Measurements from ENCODE around the gene HHATL.
A peak's percentile ranks its signal among the peaks of the same experiment; 100 is the strongest.

Gene HHATL

GRCh38 chr3:42664438-42664803, 38.2 kb downstream of the HHATL start:
- DNase-seq (ENCODE audit: low spot score), result no peak

DNA sequence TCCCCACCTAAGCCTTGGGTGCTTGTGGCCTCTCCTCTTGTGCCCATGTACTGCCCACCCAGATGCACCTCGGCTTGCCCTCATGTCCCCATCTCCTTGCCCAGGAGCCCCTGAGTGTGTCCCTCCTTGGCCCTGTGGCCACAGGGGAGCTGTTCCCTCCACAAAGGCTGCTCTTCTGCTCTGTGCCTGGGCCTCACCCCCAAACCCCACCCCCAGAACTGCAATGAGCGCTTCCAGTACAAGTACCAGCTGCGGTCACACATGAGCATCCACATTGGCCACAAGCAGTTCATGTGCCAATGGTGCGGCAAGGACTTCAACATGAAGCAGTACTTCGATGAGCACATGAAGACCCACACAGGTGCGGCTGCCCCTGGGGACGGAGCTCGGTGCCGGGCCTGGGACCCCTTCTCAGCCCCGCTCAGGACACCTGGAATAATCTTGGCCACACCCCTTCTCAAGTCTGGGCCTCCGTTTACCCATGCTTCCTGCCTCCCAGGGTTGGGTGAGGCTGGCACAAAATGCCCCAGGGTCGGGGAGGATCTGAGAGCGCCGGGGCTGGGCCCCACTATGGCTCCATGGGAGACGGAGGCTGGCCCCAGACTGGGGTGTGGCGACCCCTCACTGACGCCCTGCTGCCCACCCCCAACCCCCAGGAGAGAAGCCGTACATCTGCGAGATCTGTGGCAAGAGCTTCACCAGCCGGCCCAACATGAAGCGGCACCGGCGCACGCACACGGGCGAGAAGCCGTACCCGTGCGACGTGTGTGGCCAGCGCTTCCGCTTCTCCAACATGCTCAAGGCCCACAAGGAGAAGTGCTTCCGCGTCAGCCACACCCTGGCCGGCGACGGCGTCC, 38.8 kb downstream of the HHATL start:
- no peak for DNase-seq (ENCODE audit: low spot score)

DNA sequence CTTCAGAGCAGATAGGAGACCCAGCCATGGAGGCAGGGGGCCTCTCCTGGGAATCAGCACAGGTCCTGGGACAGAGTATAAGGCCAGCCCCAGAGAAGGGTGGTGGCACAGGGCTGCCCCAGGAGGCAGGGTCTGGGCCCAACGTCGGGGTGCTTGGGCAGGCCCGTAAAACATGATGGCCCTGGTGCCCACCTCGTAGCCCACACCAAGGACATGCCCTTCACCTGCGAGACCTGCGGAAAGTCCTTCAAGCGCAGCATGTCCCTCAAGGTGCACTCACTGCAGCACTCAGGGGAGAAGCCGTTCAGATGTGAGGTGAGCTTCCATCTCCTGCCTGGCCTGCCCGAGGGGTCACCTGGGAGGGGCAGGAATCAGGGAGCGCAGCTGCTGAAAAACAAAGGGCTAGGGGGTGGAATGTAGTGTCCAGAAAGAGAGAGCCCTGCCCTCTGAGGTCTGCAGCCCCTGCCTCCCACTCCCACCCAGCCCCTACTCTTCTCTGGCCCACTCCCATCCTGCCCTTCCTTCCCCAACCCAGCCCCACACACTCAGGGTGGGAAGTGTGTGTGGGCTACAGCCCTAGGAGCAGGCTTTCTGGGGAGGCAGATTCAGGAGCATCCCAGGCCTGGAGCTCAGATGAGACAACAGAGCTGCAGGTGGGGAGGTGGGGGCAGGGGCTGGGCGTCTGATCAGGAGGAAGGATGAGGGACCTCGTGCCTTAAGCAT, 39.6 kb downstream of the HHATL start:
- no peak for DNase-seq (ENCODE audit: low spot score)

DNA sequence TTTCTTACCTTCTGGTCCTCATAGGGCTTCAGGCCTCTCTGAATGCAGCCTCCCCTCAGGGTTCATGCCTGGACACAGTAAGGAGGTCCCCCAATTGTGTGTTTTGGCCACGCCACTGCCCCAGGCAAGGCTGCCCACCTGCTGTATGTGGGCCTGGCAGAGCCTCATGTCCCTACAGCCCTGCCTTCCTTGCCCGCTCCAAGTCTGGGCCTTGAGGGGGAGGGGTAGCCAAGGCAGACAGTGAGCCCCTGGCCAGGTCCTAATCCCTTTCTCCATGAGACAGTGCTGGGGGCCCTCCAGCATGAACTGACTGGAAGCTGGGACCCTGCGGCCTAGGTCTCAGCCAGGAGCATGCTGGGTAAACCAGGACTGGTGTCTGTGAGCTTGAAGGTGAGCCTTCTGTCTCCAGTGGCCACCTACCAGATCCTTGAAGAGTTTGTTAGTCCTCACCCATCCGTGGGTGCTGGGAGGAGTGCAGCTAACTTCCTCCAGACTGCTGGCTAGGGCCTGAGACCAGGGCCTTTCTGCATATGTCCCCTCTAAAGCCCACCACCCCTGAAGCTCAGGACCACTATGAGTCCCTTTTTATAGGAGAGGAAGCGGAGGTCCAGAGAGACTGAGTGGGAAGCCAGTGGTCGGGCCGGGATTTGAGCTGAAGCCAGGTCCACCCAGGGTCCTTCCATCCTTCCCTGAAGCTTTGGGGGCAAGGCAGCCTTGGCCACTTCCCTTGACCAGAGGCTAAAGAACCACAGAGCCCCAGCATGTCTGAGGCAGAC, 40.4 kb downstream of the HHATL start:
- no peak for DNase-seq (ENCODE audit: low spot score)

DNA sequence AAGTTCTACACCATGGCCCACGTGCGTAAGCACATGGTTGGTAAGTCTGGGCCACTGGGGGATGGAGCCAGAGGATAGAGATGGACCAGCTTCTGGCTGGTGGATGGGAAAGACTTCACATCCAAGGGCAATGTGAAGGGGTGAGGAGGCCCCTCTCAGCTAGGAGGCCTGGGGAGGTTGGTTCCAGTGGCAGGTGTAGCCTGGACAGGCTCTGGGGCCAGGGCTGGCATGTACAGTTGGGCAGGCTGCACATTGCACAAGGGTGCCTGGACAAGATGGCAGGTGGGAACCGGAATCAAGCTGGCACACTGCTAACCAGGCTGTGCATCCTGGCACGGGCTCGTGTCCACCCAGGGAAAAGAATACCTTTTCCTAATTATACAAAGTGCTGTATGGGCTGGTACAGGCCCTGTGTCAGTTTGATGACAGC, 41.0 kb downstream of the HHATL start:
- DNase-seq (ENCODE audit: low spot score), result no peak

DNA sequence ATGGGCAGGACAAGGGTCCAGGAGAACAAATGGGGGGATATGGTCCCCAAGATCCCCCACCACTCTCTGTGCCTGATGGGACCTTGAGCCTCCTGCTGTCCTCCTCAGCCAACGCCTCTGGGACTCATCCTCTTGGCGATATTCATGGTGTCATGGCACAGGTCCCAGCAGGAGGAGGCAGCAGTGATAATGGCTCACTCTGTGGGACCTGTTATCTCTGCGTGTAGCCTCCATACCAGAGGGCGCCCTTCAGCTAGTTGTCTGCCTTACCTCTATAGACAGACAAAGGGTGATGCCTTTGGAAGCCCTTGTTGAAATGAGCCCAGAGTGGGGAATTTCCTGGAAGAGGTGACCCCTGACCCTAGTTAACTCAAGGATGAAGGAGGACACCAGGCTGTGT, 41.7 kb downstream of the HHATL start:
- DNase-seq (ENCODE audit: low spot score), result no peak

DNA sequence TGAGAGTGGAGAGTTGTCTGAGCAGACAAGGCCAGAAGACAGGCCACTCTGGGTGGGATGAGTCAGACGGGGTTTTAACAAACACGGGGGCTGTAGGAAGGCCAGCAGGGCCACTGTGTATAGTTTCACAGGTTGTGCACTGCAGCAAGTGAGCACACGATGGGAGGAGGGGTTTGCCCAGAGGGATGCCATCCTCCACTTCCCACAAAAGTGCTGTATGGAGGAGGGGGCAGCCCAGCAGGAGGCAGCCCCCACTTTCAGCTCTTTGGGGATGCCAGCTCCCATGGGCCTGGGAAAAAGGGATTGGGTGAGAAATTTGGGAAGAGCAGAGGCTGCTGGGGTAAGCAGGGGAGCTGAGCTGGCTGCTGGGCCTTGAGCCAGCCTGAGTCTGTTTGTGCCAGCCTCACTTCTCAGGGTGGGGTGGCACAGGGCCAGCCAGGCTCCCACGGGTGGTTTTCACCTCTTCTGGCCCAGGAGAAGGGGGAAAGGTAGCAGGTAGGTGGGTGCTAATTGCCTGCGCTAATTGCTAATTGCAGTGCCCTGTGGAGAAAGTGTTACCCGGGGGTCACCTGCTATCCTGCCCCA, 42.4 kb downstream of the HHATL start:
- DNase-seq (ENCODE audit: low spot score), result no peak

DNA sequence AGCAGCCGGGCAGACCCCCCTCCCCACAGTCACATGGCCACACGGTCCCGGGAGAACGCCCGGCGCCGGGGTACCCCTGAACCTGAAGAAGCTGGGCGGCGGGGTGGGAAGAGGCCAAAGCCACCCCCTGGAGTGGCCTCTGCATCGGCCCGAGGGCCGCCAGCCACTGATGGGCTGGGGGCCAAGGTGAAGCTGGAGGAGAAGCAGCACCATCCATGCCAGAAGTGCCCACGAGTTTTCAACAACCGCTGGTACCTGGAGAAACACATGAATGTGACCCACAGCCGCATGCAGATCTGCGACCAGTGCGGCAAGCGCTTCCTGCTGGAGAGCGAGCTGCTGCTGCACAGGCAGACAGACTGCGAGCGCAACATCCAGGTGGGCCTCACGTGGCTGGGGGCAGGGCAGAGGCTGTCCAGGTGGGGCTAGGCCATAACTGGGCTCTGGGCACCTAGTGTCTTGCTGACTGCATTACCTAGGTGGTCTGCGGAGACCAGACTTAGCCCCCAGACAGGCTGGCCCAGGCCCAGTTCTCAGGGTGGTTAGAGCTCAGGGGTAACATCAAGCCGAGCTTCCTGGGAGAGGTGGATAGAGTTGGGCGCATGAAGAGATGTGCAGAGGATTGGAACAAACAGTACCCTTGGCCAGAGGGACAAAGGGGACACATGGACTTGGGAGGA, 43.0 kb downstream of the HHATL start:
- DNase-seq (ENCODE audit: low spot score), result no peak

DNA sequence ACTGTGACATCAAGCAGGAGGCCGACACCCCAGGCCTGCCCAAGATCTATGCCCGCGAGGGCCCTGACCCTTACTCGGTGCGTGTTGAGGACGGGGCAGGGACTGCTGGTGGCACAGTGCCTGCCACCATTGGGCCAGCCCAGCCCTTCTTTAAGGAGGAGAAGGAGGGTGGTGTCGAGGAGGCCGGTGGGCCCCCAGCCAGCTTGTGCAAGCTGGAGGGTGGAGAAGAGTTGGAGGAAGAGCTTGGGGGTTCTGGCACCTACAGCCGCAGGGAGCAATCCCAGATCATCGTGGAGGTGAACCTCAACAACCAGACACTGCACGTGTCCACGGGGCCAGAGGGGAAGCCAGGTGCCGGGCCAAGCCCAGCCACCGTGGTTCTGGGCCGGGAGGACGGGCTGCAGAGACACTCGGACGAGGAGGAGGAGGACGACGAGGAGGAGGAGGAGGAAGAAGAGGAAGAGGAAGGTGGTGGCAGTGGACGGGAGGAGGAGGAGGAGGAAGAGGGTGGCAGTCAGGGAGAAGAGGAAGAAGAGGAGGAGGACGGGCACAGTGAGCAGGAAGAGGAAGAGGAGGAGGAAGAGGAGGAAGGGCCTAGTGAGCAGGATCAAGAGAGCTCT, 43.7 kb downstream of the HHATL start:
- no peak for DNase-seq (ENCODE audit: low spot score)

GRCh38 chr3:42658091-42658770, 44.4 kb downstream of the HHATL start:
- no peak for DNase-seq (ENCODE audit: low spot score)

DNA sequence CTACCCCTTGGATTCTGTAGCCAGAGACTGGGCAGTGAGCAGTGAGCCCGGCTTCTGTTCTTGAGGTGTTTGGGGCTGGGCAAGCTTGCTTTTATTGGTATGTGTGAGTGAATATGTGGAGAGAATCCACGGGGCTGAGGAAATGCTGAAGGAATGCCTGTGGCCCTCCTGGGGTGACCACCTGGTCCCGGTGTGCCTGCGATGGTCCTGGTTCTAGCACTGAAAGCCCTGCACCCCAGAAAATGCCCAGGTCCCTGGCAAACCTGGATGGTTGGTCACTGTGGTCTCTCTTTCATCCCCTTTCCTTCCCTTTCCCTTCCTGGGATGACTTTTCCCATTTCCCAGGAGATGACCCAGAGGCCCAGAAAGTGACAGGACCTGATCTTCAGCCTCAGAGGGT, 44.9 kb downstream of the HHATL start:
- DNase-seq (ENCODE audit: low spot score), result no peak

DNA sequence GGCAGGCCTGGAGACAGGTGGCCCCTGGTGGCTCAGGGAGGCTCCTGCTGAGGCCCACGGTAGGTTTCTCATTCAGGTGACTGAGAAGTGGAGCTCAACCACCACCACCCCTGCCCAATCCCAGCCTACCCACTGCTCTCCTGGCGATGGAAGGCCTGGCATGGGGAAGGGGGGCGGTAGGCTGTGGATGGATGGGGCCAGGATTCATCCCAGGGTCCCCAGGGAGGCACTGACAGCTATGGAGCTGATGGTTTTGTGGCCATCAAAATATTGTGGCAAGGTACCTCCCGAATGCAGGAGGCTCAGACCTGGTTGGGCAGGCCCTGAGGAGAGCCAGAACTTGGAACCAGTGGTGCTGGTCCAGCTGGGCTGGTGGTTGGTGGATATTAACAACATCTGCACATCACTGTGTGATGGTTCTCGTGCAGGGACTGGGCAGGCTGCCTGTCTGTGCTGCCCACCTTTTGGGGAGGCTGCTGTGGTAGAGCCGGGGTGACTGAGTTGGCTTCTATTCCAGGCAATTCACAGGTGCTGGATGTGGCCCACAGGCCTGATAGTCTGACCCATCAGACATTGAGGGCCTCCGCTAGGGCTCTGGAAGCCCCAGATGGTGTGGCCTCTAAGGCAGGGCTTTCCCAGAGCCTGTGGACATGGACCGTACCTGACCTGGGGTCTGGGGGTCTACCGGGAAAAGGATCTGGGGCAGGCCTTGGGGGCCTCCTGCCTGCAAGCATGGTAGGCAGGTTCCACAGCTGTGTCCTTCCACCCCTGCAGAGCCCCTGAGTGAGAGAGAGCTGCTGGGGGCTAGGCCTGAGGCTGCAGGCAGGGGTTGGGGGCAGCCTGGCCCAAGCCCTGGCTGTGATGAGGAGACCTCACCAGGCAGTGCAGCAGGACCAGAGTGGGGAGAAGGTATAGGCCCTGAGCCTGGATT, 45.7 kb downstream of the HHATL start:
- DNase-seq (ENCODE audit: low spot score), result no peak

DNA sequence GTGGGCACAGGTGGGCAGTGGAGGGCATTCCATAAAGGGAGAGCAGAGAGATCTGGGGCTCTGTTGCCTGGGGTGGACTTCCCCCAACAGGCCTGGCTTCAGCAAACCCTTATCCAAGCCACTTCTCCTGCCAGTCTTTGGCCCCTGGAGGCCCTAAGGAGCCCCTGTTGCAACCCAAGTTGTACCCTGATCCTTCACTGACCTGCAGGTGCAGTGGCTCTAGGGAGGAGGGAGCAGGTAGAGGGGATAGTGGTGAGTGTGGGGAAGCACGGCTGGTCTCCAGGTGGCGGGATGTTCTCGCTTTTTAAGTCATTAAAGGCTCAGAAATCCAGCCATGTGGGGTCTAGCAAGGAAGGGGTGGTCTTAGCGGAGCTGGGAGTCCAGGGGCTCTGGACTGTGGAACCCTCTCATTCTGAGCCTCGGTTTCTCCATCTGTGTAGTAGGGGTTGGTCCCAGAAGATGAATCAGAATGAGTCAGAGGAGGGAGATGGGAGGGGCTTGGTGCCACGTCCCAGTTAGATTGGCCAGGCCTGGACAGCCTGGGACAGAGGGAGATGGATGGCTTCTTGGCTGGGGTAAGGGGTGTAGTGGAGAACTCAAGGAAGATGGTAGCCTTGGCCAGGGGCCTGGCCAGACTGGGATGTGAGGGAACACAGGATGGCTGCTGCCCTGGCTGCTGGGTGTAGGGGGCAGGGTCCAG, 46.5 kb downstream of the HHATL start:
- DNase-seq (ENCODE audit: low spot score), result no peak

DNA sequence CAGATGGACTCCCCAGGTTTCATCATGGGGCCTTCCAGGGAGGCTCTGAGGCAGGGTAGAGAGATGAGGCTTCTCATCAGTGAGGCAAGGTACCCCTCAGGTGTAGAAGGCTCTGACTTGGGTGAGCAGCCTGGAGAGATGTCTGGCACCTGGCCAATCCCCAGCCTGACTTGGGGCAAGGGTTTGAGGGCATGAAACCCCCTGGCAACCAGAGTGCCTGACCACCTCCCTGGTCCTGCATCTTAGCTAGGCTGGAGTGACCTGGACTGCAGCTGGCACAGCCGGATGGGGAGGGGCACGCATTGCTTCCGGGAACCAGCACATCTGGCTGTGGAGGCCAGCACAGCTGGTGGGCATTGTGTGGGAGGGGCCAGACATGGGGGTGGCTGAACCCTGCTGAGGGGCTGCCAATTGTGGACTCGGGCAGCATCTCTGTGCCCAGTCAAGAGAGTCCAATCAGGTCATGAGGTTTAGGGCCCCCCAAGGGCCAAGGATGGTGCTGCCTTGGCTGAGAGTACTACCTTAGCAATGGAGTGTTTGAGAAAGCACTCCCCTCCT, 47.2 kb downstream of the HHATL start:
- DNase-seq (ENCODE audit: low spot score), result peak; percentile 35

GRCh38 chr3:42654331-42655201, 48.0 kb downstream of the HHATL start:
- peak; percentile 86 for DNase-seq (ENCODE audit: low spot score)

DNA sequence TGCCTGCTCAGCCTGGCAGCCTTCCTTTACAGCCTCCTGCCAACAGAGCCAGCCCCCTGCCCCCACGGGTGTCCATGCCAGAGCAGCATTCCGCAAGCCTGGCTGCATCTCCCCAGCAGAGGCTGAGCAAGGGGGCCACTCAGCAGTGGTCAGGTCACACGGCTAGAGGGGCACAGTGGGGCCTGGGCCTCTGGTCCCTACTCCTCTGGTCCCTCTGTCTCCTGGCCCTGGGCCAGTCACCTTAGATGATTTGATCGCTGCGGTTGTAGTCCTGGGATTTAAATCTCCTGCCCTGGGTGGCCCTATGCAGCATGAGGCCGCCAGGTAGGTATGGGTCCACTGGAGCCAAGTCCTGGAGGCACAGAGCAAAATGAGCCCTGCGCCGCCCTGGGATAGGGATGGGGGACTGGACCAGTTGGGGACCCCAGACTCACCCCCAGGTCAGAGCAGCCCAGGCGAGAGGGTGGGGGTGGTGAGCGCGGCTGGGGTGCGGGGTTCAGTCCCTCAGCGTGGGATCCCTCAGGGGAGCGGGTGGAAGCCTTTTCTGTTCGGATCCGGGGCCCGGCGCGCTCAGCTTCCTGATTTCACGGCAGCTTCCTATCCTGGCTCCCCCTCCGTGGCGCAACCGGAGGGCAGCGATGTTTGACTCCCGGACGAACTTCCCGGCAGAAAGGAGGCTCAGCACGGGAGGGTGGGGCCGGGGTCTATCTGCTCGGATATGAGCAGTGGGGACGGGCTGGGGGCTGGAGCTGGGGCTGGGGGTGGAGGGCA, 48.9 kb downstream of the HHATL start, which contains the start of gene ZBTB47:
Gene ZBTB47 (plus strand): TSS at position 138 of the 771 bp plus-strand sequence. CDS start 4,659 bp downstream, outside the sequence.
- peak; percentile 52 for DNase-seq (ENCODE audit: low spot score)

DNA sequence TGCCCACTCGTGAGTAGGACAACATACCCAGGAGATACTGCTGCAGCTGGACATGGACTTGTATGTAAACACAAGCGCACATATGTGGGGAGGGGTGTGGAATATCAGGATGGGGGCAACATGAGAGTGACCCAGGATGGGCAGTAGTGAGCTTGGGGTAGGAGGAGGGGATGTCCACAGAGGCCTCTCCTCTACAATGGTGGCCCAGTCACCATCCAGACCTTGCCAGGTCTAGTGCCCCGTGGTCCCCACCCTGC, 49.4 kb downstream of the HHATL start:
- DNase-seq (ENCODE audit: low spot score), result no peak
